Spinal cord (tissue), 10 donors: ENCODE measurements around the gene HIRIP3. TPM values are rescaled to one million over a fixed set of nuclear protein-coding genes. Genes with fewer than 3 reads are reported as not detected.

Experiments used
- DNase-seq, 6 donors: peaks; one replicate each; pipeline versions ENCODE4 v3.0.0 to v3.0.0-alpha.2; 2013 to 2015; ENCODE audit warnings: low spot score in 6 of 6, low read depth in 4 of 6
- H3K27ac ChIP-seq: one replicate; pipeline ENCODE4 v1.5.1; 2013; ENCODE audit warnings: low read depth, low read length, control low read depth
- H3K27me3 ChIP-seq: one replicate; pipeline ENCODE4 v1.6.1; 2013; ENCODE audit warnings: low read length; ENCODE audit not compliant: control insufficient read depth, insufficient read depth
- H3K36me3 ChIP-seq: one replicate; pipeline ENCODE4 v1.6.1; 2013; ENCODE audit warnings: low read length; ENCODE audit not compliant: control insufficient read depth, insufficient read depth
- H3K4me1 ChIP-seq: one replicate; pipeline ENCODE4 v1.6.1; 2013; ENCODE audit warnings: low read length; ENCODE audit not compliant: control insufficient read depth, insufficient read depth
- H3K4me3 ChIP-seq: one replicate; pipeline ENCODE4 v1.5.1; 2013; ENCODE audit warnings: low read depth, low read length, control low read depth
- H3K9me3 ChIP-seq: one replicate; pipeline ENCODE4 v1.6.1; 2013; ENCODE audit warnings: low read length; ENCODE audit not compliant: control insufficient read depth, insufficient read depth
- WGBS: methylation state at CpG from one replicate; pipeline ENCODE4 v1.1.5; 2013; ENCODE audit warnings: missing lambda C conversion rate; ENCODE audit not compliant: insufficient coverage; 5-methylcytosine and 5-hydroxymethylcytosine counted together
- polyA plus RNA-seq, 2 donors: library from polyadenylated mRNA; unstranded; fragments of 120-200 nt; gene quantifications; one replicate each; pipeline ENCODE4 v1.2.1, GENCODE V29; 2013; ENCODE audit not compliant: insufficient read length in 2 of 2
- total RNA-seq, 2 donors: library from RNA; depleted of rRNA in 1 of 2; stranded (reverse); fragments of 120-200 nt in 1 of 2; fragments of >200 nt in 1 of 2; gene quantifications; one replicate each; pipeline versions ENCODE4 v1.2.3 to v1.2.4, GENCODE V29; 2013 to 2014
- donor health status: healthy.

HIRIP3 gene
- total and polyA plus RNA-seq, 4 donors = 12.2 to 28.8 (median 20.0) TPM

DNA sequence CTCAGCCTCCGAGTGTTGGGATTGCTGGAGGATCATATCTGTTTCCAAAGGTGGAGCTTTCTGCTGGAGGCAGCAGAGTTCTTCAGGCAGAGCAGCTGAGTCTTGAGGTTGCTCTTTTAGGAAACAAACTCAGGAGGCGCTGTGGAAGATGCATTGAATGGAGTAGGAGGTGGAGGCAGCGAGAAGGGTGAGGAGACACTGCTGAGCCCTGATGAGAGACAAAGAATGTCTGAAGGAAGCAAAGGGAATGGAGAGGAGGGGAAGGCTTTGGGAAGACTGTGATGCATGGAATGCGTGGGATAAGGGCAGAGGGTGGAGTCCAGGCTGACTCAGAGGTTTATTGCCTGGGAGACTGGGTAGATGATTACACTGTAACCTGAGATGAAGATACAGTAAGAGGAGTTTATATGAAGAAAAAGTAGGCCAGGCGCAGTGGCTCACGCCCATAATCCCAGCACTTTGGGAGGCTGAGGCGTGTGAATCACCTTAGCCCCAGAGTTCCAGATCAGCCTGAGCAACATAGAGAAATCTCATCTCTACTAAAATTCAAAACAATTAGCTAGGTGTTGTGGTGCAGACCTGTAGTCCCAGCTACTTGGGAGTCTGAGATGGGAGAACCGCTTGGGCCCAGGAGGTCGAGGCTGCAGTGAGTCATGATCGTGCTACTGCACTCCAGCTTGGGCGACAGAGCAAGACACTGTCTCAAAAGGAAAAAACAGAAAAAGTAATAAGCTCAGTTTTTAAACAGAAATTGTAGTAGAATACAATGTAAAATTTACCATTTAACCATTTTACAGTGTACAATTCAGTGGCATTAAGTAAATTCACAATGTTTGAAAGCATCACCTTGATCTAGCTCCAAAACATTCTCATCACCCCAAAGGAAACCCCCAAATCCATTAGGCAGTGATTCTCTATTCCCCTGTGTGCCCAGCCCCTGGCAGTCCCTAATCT is 51.3 kb downstream of the HIRIP3 start:
- Histone ChIP-seq H3K27me3 (no peaks in the 10 kb centered on the region), H3K9me3 (no peaks in the 10 kb centered on the region), H3K4me1 (peaks cover 8% of the 10 kb centered on the region), H3K4me3 (no peak overlapping the region), H3K36me3 (no peaks in the 10 kb centered on the region), H3K27ac (peak overlapping the region; percentile 8)
- DNase-seq = peak in 1 of 6 donors; percentile 32
- WGBS = 62% methylated on average over 6 of the region's 11 CpGs

Other genes with a start within 250 kb of the HIRIP3 start
- gene C16orf54, start 249.6 kb downstream of the HIRIP3 start, total RNA-seq = 1 to 10 TPM in 1 of 2 donors, under 1 TPM in 1; 0.39 to 1.1 TPM
- gene C16orf54, start 249.6 kb downstream of the HIRIP3 start, polyA plus RNA-seq = under 1 TPM; 0.20 to 0.29 TPM
- not detected for gene ZG16, start 217.4 kb downstream of the HIRIP3 start, total RNA-seq
- gene ZG16, start 217.4 kb downstream of the HIRIP3 start, polyA plus RNA-seq = under 1 TPM in 1 of 2 donors, not detected in 1; 0.05 TPM
- 10 to 100 TPM; 30.2 to 44.0 TPM for gene KIF22, start 204.9 kb downstream of the HIRIP3 start, total RNA-seq
- gene KIF22, start 204.9 kb downstream of the HIRIP3 start, polyA plus RNA-seq = 10 to 100 TPM; 55.0 to 56.4 TPM
- 100 to 1,000 TPM; 139 to 199 TPM for gene MAZ, start 189.1 kb downstream of the HIRIP3 start, total RNA-seq
- 100 to 1,000 TPM; 519 to 532 TPM for gene MAZ, start 189.1 kb downstream of the HIRIP3 start, polyA plus RNA-seq
- gene PRRT2, start 183.4 kb downstream of the HIRIP3 start, total RNA-seq = 10 to 100 TPM; 24.4 to 25.6 TPM
- 100 to 1,000 TPM; 226 to 244 TPM for gene PRRT2, start 183.4 kb downstream of the HIRIP3 start, polyA plus RNA-seq
- 10 to 100 TPM in 1 of 2 donors, 1 to 10 TPM in 1; 8.2 to 48.5 TPM for gene PAGR1, start 179.5 kb downstream of the HIRIP3 start, total RNA-seq
- 10 to 100 TPM; 53.5 to 65.5 TPM for gene PAGR1, start 179.5 kb downstream of the HIRIP3 start, polyA plus RNA-seq
- 10 to 100 TPM; 20.3 to 35.8 TPM for gene MVP, start 175.2 kb downstream of the HIRIP3 start, total RNA-seq
- gene MVP, start 175.2 kb downstream of the HIRIP3 start, polyA plus RNA-seq = 10 to 100 TPM; 11.8 to 14.9 TPM
- gene CDIPT, start 132.4 kb downstream of the HIRIP3 start, total RNA-seq = 10 to 100 TPM; 51.3 to 78.6 TPM
- gene CDIPT, start 132.4 kb downstream of the HIRIP3 start, polyA plus RNA-seq = 100 to 1,000 TPM; 103 to 121 TPM
- 10 to 100 TPM; 32.7 to 66.3 TPM for gene SEZ6L2, start 96.1 kb downstream of the HIRIP3 start, total RNA-seq
- 100 to 1,000 TPM; 138 to 155 TPM for gene SEZ6L2, start 96.1 kb downstream of the HIRIP3 start, polyA plus RNA-seq
- 10 to 100 TPM in 1 of 2 donors, 1 to 10 TPM in 1; 4.2 to 15.1 TPM for gene ASPHD1, start 95.1 kb downstream of the HIRIP3 start, total RNA-seq
- gene ASPHD1, start 95.1 kb downstream of the HIRIP3 start, polyA plus RNA-seq = 10 to 100 TPM; 49.8 to 52.7 TPM
- gene KCTD13, start 69.4 kb downstream of the HIRIP3 start, total RNA-seq = 10 to 100 TPM; 11.0 to 15.4 TPM
- 10 to 100 TPM; 64.2 to 79.2 TPM for gene KCTD13, start 69.4 kb downstream of the HIRIP3 start, polyA plus RNA-seq
- 10 to 100 TPM; 32.5 to 83.1 TPM for gene TMEM219, start 33.5 kb downstream of the HIRIP3 start, total RNA-seq
- 10 to 100 TPM; 83.5 to 91.4 TPM for gene TMEM219, start 33.5 kb downstream of the HIRIP3 start, polyA plus RNA-seq
- 10 to 100 TPM; 42.2 to 52.3 TPM for gene TAOK2, start 21.7 kb downstream of the HIRIP3 start, total RNA-seq
- 10 to 100 TPM; 80.6 to 87.1 TPM for gene TAOK2, start 21.7 kb downstream of the HIRIP3 start, polyA plus RNA-seq
- gene INO80E, start 624 bp upstream of the HIRIP3 start, total RNA-seq = 10 to 100 TPM; 24.9 to 50.6 TPM
- 10 to 100 TPM; 66.4 to 70.9 TPM for gene INO80E, start 624 bp upstream of the HIRIP3 start, polyA plus RNA-seq
- gene DOC2A, start 15.4 kb upstream of the HIRIP3 start, total RNA-seq = 10 to 100 TPM in 1 of 2 donors, 1 to 10 TPM in 1; 7.6 to 14.8 TPM
- gene DOC2A, start 15.4 kb upstream of the HIRIP3 start, polyA plus RNA-seq = 10 to 100 TPM; 60.4 to 61.6 TPM
- gene C16orf92, start 27.6 kb upstream of the HIRIP3 start, total RNA-seq = not detected
- 1 to 10 TPM in 1 of 2 donors, under 1 TPM in 1; 0.76 to 2.0 TPM for gene C16orf92, start 27.6 kb upstream of the HIRIP3 start, polyA plus RNA-seq
- gene TLCD3B, start 35.7 kb upstream of the HIRIP3 start, total RNA-seq = 10 to 100 TPM; 10.2 to 19.2 TPM
- 100 to 1,000 TPM; 119 to 136 TPM for gene TLCD3B, start 35.7 kb upstream of the HIRIP3 start, polyA plus RNA-seq
- 100 to 1,000 TPM; 264 to 594 TPM for gene ALDOA, start 70.1 kb upstream of the HIRIP3 start, total RNA-seq
- 100 to 1,000 TPM; 832 to 849 TPM for gene ALDOA, start 70.1 kb upstream of the HIRIP3 start, polyA plus RNA-seq
- 10 to 100 TPM; 51.6 to 59.6 TPM for gene PPP4C, start 80.4 kb upstream of the HIRIP3 start, total RNA-seq
- gene PPP4C, start 80.4 kb upstream of the HIRIP3 start, polyA plus RNA-seq = 100 to 1,000 TPM in 1 of 2 donors, 10 to 100 TPM in 1; 96.0 to 104 TPM
- under 1 TPM; 0.20 to 0.99 TPM for gene TBX6, start 96.3 kb upstream of the HIRIP3 start, total RNA-seq
- 1 to 10 TPM; 1.0 to 2.7 TPM for gene TBX6, start 96.3 kb upstream of the HIRIP3 start, polyA plus RNA-seq
- gene YPEL3, start 100.6 kb upstream of the HIRIP3 start, total RNA-seq = 10 to 100 TPM; 30.6 to 40.9 TPM
- gene YPEL3, start 100.6 kb upstream of the HIRIP3 start, polyA plus RNA-seq = 100 to 1,000 TPM; 131 to 142 TPM
- gene GDPD3, start 117.9 kb upstream of the HIRIP3 start, total RNA-seq = 1 to 10 TPM; 1.2 to 4.8 TPM
- 10 to 100 TPM in 1 of 2 donors, 1 to 10 TPM in 1; 6.8 to 10.9 TPM for gene GDPD3, start 117.9 kb upstream of the HIRIP3 start, polyA plus RNA-seq
- 10 to 100 TPM; 25.0 to 42.2 TPM for gene MAPK3, start 127.6 kb upstream of the HIRIP3 start, total RNA-seq
- gene MAPK3, start 127.6 kb upstream of the HIRIP3 start, polyA plus RNA-seq = 100 to 1,000 TPM; 136 to 144 TPM
- 10 to 100 TPM; 13.8 to 25.8 TPM for gene CORO1A, start 188.0 kb upstream of the HIRIP3 start, total RNA-seq
- 10 to 100 TPM; 44.8 to 50.6 TPM for gene CORO1A, start 188.0 kb upstream of the HIRIP3 start, polyA plus RNA-seq
- gene BOLA2B, start 198.0 kb upstream of the HIRIP3 start, total RNA-seq = 100 to 1,000 TPM in 1 of 2 donors, 10 to 100 TPM in 1; 10.1 to 102 TPM
- 10 to 100 TPM; 37.8 to 45.9 TPM for gene BOLA2B, start 198.0 kb upstream of the HIRIP3 start, polyA plus RNA-seq
- gene SLX1A, start 198.3 kb upstream of the HIRIP3 start, total RNA-seq = 10 to 100 TPM in 1 of 2 donors, 1 to 10 TPM in 1; 4.5 to 24.0 TPM
- gene SLX1A, start 198.3 kb upstream of the HIRIP3 start, polyA plus RNA-seq = 10 to 100 TPM; 32.5 to 47.2 TPM
- 10 to 100 TPM in 1 of 2 donors, 1 to 10 TPM in 1; 1.5 to 17.4 TPM for gene SULT1A3, start 203.6 kb upstream of the HIRIP3 start, total RNA-seq
- gene SULT1A3, start 203.6 kb upstream of the HIRIP3 start, polyA plus RNA-seq = 10 to 100 TPM; 16.9 to 21.3 TPM